Activated B cell treated with CpG ODN at 0.5 μM for 24 hours (primary cell): ENCODE data around the gene PTPRD. TPM values are rescaled to one million over a fixed set of nuclear protein-coding genes. Genes with fewer than 3 reads are reported as not detected.

Source experiments
- ATAC-seq: fragments of 200-7000 bp; cut with Tn5 transposase; one replicate; pipeline ENCODE4 v1.10.0; 2021; ENCODE audit warnings: low read depth, mild to moderate bottlenecking, moderate library complexity
- CTCF ChIA-PET: fragments of 350-600 bp; sonication (Branson Sonifier 250); formaldehyde crosslinking; loops from one replicate; lab custom pipeline; 2021; ENCODE audit warnings: antibody characterized with exemption; lab: Charles Lee
- POLR2A ChIA-PET: fragments of 350-600 bp; sonication (Branson Sonifier 250); formaldehyde crosslinking; loops from one replicate; lab custom pipeline; 2021; ENCODE audit warnings: antibody characterized with exemption; lab: Charles Lee
- DNase-seq: peaks from one replicate; pipeline ENCODE4 v3.0.0; 2022
- H3K27ac Mint-ChIP-seq: one replicate; pipeline ENCODE4 v1.8.0; 2020; ENCODE audit warnings: mixed read lengths
- H3K27me3 Mint-ChIP-seq: one replicate; pipeline ENCODE4 v1.8.0; 2021; ENCODE audit warnings: mixed read lengths
- H3K36me3 Mint-ChIP-seq: one replicate; pipeline ENCODE4 v1.8.0; 2021; ENCODE audit warnings: low read depth, mixed read lengths
- H3K4me1 Mint-ChIP-seq: one replicate; pipeline ENCODE4 v1.8.0; 2021; ENCODE audit warnings: mixed read lengths
- H3K4me3 Mint-ChIP-seq: one replicate; pipeline ENCODE4 v1.8.0; 2020; ENCODE audit warnings: mild to moderate bottlenecking, mixed read lengths
- H3K9me3 Mint-ChIP-seq: one replicate; pipeline ENCODE4 v1.8.0; 2020; ENCODE audit warnings: mixed read lengths
- CTCF ChIP-seq: fragments of 200-600 bp; IDR thresholded peaks from one replicate; pipeline ENCODE4 v1.8.0; 2022; ENCODE audit warnings: antibody characterized with exemption, mild to moderate bottlenecking
- intact Hi-C: fragments of 100-400 bp; cut with micrococcal nuclease; formaldehyde crosslinking; loops from one replicate; pipeline ENCODE4 v1.15.1; 2024
- total RNA-seq: library from RNA; stranded (reverse); gene quantifications from 2 replicates; pipeline ENCODE4 v1.2.3, GENCODE V29; 2022

The PTPRD gene
- total RNA-seq, 1 donor from 2014 or later = 0.04 TPM

GRCh38 chr9:9817176-9817575 lies 795.6 kb downstream of the PTPRD start:
- no peak for ATAC-seq
- Mint-ChIP-seq H3K27me3 (no peaks in the 10 kb centered on the region), H3K36me3 (no peaks in the 10 kb centered on the region), H3K9me3 (peaks cover 5% of the 10 kb centered on the region), H3K4me3 (no peak overlapping the region), H3K4me1 (no peaks in the 10 kb centered on the region), H3K27ac (no peak overlapping the region)
- ChIA-PET POLR2A (no interaction called here), CTCF (no interaction called here)
- intact Hi-C loops = no loop called here
- no peak for DNase-seq
- no peak for TF ChIP-seq CTCF

- no peak for ATAC-seq
- Mint-ChIP-seq H3K36me3 (no peaks in the 10 kb centered on the region), H3K27me3 (no peaks in the 10 kb centered on the region), H3K9me3 (no peaks in the 10 kb centered on the region), H3K4me3 (no peak overlapping the region), H3K4me1 (no peaks in the 10 kb centered on the region), H3K27ac (no peak overlapping the region)
- intact Hi-C loops = no loop called here
- ChIA-PET CTCF (no interaction called here), POLR2A (no interaction called here)
- no peak for DNase-seq
- TF ChIP-seq CTCF = no peak
These were observed 808.7 kb downstream of the PTPRD start for GRCh38 chr9:9804109-9804508.

GRCh38 chr9:9799287-9799686 lies 813.5 kb downstream of the PTPRD start:
- ChIA-PET POLR2A (no interaction called here), CTCF (no interaction called here)
- Mint-ChIP-seq H3K4me3 (no peak overlapping the region), H3K36me3 (no peaks in the 10 kb centered on the region), H3K4me1 (no peaks in the 10 kb centered on the region), H3K27ac (no peak overlapping the region), H3K27me3 (no peaks in the 10 kb centered on the region), H3K9me3 (no peaks in the 10 kb centered on the region)
- no peak for DNase-seq
- TF ChIP-seq CTCF = no peak
- ATAC-seq = no peak
- intact Hi-C loops = no loop called here

DNA sequence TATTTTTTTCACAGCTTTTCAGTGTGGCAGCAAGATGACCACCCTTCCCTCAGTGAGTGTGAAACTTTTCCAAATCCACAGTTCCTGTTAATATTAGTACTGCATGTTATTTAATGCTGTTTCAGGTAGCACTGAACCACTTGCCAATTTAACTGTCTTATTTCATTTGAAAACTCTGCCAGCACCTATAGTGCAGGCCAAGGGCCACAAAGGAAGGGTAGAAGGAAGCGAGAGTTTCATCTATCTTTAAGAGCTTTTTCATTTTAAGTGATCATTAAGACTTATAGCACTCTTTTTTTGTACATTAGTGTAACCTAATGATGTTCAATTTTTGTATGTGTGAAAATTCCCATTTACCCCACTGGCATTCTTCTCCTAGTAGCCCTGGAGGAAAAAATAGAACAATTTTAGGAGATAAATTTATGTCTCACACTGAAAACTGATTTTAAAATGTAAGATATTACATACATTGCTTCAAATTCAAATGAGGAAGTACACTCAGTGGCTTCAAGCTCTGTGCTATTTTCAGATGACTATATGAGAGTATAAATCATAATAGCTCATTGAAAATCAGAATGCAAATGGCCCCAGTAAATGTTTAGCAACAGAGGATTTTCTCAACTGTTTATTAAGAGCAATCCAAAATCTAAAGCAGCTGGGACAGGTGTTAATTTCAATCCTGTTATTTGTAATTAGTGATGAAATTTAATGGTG lies 820.5 kb downstream of the PTPRD start:
- ATAC-seq (no peak), DNase-seq (no peak)
- ChIA-PET CTCF (interaction anchor here (1.0 to 2.3 kb wide), 2 partner anchors 180 to 185 kb away, joined by 3 to 27 read pairs; no protein-coding TSS in a partner anchor), POLR2A (no interaction called here)
- H3K27me3 Mint-ChIP-seq = no peaks in the 10 kb centered on the region
- H3K9me3 Mint-ChIP-seq = no peaks in the 10 kb centered on the region
- TF ChIP-seq CTCF = no peak
- no peak overlapping the region for H3K4me3 Mint-ChIP-seq
- no peaks in the 10 kb centered on the region for H3K36me3 Mint-ChIP-seq
- intact Hi-C loops = loop anchor here (5.0 kb wide), 1 partner anchor 150 kb away; no protein-coding TSS in a partner anchor
- peaks cover 3% of the 10 kb centered on the region for H3K4me1 Mint-ChIP-seq
- H3K27ac Mint-ChIP-seq = no peak overlapping the region

- Mint-ChIP-seq H3K4me3 (no peak overlapping the region), H3K27ac (no peak overlapping the region), H3K4me1 (peaks cover 3% of the 10 kb centered on the region), H3K9me3 (no peaks in the 10 kb centered on the region), H3K36me3 (no peaks in the 10 kb centered on the region), H3K27me3 (no peaks in the 10 kb centered on the region)
- CTCF ChIA-PET = interaction anchor here (2.3 kb wide), 1 partner anchor 185 kb away, joined by 27 read pairs; no protein-coding TSS in a partner anchor
- intact Hi-C loops = loop anchor here (5.0 kb wide), 1 partner anchor 151 kb away; no protein-coding TSS in a partner anchor
- no peak for TF ChIP-seq CTCF
- POLR2A ChIA-PET = no interaction called here
- DNase-seq (no peak), ATAC-seq (no peak)
These were observed 821.2 kb downstream of the PTPRD start for GRCh38 chr9:9791611-9792010.
